ENCODE measurements around the gene PLEKHG4B. TPM values are rescaled to one million over a fixed set of nuclear protein-coding genes. Genes with fewer than 3 reads are reported as not detected.

PLEKHG4B gene
- total RNA-seq, 1 donor from 2014 or later, result not detected

DNA sequence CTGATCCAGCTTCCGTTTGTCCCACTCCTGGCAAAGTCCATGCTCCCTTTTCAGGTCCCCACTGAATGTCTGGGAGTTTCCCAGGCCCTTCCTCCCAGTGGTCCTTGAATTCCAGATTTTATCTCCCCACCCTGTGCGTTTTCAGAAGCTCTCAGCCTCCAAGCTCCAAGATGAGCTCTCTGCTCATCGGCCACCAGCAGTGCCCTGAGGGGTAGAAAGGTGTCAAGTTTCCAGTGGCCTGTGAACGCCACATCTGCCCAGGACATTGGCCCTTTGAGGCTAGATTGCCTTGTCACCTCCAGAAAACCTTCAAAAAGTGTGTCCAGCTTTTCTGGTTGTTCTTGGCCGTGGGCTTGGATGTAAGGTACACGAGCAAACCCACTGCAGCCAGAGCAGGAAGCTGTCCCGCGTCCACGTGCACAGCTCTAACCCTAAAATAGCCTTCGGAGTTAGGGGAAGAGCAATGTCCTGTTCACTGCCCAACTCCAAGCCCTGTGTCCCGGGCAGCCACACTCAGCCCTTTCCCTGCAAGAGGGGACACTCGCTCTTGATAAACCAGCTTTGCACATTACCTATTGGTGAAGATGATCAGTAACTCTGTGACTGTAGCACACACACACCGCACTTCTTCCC is 88.4 kb downstream of the PLEKHG4B start:
- intact Hi-C loops (cut with DNase I), result no loop called here
- Histone ChIP-seq H3K27ac (no peak overlapping the region), H3K36me3 (no peaks in the 10 kb centered on the region), H3K27me3 (no peaks in the 10 kb centered on the region), H3K4me3 (no peak overlapping the region), H3K9me3 (no peaks in the 10 kb centered on the region), H3K4me1 (no peaks in the 10 kb centered on the region)
- DNase-seq (ENCODE audit: low spot score in 2 of 2), result no peak
- no peak for TF ChIP-seq CTCF (IDR thresholded peaks at IDR 0.05)

DNA sequence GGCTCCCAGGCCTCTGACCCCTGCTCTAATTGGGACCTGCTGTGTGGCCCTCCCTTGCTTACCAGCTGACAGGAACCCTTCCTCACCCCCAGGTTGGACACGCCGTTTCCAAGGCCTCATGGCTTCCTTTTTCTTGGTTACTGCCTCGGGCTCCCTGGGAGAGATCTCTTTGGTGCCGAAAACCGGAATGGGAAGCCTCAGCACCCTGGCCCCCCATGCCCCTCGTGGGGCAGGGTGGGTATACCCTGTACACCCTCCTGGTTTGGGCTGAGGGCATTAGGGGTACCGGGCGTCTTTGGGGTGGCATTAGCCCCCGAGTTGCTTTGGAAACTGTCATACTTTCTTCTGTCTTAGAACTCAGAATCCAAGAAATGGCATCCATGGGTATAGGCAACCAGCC is 89.2 kb downstream of the PLEKHG4B start:
- TF ChIP-seq CTCF (IDR thresholded peaks at IDR 0.05), result no peak
- intact Hi-C loops (cut with DNase I), result no loop called here
- Histone ChIP-seq H3K9me3 (no peaks in the 10 kb centered on the region), H3K27ac (no peak overlapping the region), H3K4me1 (no peaks in the 10 kb centered on the region), H3K4me3 (no peak overlapping the region), H3K36me3 (no peaks in the 10 kb centered on the region), H3K27me3 (no peaks in the 10 kb centered on the region)
- no peak for DNase-seq (ENCODE audit: low spot score in 2 of 2)

- H3K27me3 ChIP-seq, result no peaks in the 10 kb centered on the region
- no peak for DNase-seq (ENCODE audit: low spot score in 2 of 2)
- no peak overlapping the region for H3K27ac ChIP-seq
- no peak overlapping the region for H3K4me3 ChIP-seq
- no peaks in the 10 kb centered on the region for H3K4me1 ChIP-seq
- intact Hi-C loops (cut with DNase I), result no loop called here
- TF ChIP-seq CTCF (IDR thresholded peaks at IDR 0.05), result no peak
- H3K9me3 ChIP-seq, result no peaks in the 10 kb centered on the region
- H3K36me3 ChIP-seq, result no peaks in the 10 kb centered on the region
Observed at GRCh38 chr5:181566-181965, 89.6 kb downstream of the PLEKHG4B start.

- no peaks in the 10 kb centered on the region for H3K9me3 ChIP-seq
- H3K27me3 ChIP-seq, result no peaks in the 10 kb centered on the region
- no peak for TF ChIP-seq CTCF (IDR thresholded peaks at IDR 0.05)
- no peak overlapping the region for H3K27ac ChIP-seq
- intact Hi-C loops (cut with DNase I), result no loop called here
- DNase-seq (ENCODE audit: low spot score in 2 of 2), result no peak
- H3K4me3 ChIP-seq, result no peak overlapping the region
- no peaks in the 10 kb centered on the region for H3K4me1 ChIP-seq
- no peaks in the 10 kb centered on the region for H3K36me3 ChIP-seq
Observed at GRCh38 chr5:182126-182525, 90.2 kb downstream of the PLEKHG4B start.

GRCh38 chr5:184471-184870 is 92.5 kb downstream of the PLEKHG4B start:
- TF ChIP-seq CTCF (IDR thresholded peaks at IDR 0.05), result no peak
- Histone ChIP-seq H3K4me1 (peaks cover 0 to 6% of the 10 kb centered on the region in 2 donors), H3K36me3 (no peaks in the 10 kb centered on the region), H3K27me3 (no peaks in the 10 kb centered on the region), H3K4me3 (no peak overlapping the region), H3K9me3 (no peaks in the 10 kb centered on the region), H3K27ac (no peak overlapping the region)
- DNase-seq (ENCODE audit: low spot score in 2 of 2), result no peak
- intact Hi-C loops (cut with DNase I), result no loop called here
